GM18502 (cell line): ENCODE measurements around the gene RAVER2.

Experiments used
- ATAC-seq: cut with Tn5 transposase; IDR thresholded peaks from one replicate; pipeline ENCODE4 v1.9.1; 2021; ENCODE audit warnings: mild to moderate bottlenecking; ENCODE audit not compliant: unreplicated experiment, poor library complexity

RAVER2 gene

DNA sequence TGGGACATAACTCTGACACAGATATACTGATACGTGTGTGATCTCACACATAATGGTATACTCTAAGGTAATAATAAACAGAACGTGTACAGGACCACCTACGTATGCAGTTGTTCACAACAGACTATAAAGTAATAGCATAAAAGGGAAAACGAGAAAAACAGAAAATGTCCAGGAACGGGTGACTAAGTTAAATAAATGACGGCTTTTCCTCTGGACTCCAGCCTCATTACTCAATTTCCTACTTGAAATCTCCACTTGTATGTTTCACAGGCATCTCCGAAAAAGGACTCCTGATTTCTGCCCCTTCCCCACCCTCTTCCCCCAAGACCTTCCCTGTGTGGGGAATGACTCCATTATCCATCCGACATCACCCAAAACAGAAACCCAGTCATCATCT, 126.4 kb downstream of the RAVER2 start:
- no peak for ATAC-seq

DNA sequence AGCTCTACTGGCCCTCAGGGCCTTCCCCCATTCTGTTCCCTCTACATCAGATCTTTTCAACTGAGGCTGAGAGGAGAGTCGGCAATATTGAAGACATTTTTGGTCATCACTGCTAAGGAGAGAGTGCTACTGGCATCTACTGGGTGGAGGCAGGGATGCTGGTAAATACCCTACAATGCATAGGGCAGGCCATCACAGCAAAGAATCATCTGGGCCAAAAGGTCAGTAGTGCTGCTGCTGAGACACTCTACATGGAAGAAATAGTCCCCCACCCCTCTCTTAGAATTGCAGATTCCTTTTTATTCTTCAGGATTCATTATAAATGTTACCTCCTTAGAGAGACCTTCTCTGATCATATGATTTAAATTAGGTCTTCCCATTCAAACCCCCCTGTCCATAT, 127.2 kb downstream of the RAVER2 start:
- no peak for ATAC-seq

DNA sequence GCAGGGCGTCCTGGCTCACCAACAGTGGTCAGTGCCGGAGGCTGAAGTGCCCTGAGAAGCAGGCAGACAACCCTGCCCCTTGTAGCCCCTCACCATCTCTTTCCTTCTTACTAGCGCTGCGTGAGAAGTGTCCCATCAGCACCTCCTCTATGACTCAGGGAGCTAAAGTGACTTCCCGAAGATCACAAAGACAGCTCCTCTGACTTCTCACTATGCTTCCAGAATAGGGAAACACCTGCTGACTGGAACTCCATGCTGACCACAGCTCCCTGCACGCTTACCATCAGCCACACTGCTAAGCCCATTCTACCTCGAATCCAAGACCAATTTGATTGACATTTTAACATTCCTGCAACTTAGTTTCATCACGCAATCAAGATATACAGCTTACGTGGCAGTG, 128.7 kb downstream of the RAVER2 start:
- no peak for ATAC-seq

DNA sequence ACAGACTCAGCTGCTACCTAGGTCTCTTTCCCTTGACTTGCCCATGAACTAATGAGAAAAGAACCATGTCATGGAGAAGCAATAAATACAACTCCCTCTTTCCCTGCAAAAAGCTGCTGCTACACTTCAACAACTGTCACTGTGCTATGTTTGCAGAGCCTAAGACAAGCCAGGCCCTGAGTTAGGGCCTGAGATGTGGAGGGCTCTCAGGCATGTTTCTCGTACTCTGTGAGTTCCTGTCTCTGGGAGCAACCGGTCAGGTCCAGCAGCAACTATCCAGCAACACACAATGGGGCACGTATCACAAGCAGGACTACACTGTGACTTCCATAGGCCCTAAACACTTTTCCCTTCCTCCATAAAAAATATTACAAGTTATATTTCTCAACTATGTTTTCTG, 129.8 kb downstream of the RAVER2 start:
- no peak for ATAC-seq

DNA sequence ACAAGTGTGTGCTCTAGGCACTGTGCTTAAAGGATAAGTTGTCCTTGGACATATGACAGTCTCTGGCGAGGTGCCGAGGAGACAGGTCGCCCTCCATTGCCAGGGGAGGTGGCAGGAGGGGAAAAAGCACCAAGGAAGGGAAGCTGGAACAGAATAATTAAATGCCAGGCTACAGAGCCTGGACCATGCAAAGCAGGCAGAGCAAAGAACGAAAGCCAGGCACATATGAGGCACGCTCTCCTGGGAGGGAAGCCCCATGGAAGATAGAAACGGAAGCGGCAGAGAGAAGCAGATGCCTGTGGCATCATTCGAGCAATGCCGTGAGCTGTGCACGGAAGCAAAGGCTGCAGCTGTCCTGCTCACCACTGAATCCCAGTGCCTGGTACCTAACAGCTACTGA, 130.2 kb downstream of the RAVER2 start:
- ATAC-seq = no peak

DNA sequence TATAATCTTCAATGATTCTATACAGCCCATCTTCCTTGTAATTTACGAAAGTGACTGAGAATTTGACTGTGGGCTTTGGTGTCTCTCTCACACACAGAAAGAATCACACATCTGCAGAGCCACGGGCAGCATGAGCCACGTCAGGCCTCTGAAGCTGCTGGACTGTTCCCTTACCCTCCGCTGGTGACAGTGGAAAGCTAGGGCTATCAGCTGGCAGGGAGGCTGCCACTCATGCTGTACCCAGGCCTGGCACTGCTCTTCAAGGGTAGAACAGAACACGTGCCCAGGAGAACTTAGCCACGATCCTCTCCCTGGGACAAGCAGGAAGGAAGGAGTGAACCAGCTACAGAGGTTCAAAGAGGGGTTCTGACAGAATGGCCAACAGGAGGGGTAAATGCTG, 130.7 kb downstream of the RAVER2 start:
- ATAC-seq = no peak

DNA sequence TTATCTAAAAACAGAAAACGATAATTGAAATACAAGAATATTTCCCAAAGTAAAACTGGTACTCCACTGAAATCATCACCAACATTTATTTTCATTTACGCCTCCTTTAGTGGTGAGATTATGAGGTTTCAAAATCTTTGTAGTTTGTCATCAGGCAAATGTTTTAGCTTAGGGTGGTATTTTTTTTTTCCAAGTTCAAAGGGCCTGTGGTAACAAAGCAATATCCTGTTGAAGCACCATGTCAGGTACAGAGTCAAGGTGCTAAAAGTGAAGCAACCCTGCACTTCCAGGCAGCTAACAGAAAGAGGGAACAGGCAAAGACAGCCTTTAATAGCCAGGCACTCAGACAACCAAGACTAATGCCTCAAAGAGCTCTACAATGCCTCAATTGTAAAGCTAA, 132.3 kb downstream of the RAVER2 start:
- ATAC-seq = no peak

DNA sequence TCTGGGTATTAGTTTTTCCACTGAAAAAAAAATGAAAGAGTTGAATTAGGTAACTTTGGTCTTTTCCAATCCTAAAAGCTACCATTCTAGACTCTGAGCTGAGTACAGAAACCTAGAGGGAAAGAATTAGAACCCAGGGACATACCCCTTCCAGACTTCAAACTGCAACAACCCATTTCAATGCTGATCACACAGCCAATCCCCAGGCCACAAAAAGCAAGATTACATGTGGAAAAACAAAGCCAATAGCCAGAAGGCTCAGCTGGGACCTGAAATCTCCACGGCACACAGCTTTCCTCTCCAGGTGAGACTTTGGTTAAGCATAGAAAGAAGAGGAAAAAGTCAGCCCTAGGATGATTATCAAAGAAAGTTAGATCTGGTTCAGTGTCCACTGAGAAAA, 132.7 kb downstream of the RAVER2 start:
- ATAC-seq = no peak

DNA sequence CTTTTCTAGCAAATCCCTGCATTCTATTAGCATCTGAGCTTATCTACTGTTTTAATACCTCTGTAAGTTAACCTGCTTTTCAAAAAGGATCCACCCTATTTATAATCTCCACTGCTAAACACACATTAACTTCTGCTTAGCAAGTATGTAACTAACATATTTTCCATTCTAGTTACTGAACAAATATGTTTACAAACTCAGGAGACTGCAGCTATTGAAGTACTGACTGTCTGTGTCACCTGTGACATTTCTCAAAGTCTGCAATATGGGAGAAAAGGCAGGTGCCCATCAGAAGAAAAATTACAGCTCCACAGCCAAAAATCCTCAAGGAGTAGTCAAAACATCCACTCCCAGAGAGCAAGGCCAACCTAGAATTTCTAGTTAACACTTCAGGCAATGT, 133.2 kb downstream of the RAVER2 start:
- ATAC-seq = no peak

DNA sequence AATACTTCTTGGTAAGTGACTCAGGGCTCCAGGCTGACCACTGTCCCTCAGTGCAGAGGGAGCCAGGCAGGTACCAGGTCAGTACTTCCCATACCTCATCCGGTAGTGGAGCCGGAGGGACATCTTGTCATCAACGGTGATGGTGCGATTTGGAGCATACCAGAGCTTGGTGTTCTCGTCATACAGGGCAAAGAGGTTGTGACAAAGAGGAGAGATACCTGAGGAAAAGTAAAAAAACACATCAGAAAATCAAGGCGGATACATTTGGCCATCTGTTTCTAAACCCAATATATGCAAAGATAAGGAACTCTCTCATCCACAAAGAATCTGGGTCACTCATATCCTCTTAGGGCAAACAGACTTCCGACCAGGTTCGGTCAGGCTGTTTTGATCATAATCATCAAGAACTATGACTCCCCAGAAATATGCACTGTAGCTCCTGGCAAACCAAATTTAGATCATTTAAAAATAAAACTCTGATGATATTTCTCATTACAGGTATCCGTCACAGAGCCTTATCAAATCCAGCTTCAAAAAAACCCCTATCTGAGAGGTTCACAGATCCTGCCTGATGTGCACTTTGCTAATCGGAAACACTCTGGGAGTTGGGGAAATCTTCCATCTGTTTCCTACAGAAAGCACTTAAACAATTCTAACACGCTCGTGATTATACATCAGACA, 134.2 kb downstream of the RAVER2 start:
- no peak for ATAC-seq

DNA sequence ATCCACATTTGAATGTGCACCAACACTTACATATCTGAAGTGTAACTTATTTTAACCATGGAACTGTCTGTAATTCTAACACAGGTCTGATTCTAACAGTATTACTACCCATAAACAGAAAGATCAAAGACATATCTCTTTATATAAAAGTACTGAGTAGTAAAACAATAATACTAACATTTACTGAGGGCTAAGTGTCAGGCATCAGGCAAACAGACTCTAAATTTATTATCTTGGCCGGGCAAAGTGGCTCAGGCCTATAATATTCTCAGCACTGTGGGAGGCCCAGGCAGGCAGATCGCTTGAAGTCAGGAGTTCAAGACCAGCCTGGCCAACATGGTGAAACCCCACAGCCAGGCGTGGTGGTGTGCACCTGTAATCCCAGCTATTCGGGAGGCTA, 135.6 kb downstream of the RAVER2 start:
- ATAC-seq = no peak

DNA sequence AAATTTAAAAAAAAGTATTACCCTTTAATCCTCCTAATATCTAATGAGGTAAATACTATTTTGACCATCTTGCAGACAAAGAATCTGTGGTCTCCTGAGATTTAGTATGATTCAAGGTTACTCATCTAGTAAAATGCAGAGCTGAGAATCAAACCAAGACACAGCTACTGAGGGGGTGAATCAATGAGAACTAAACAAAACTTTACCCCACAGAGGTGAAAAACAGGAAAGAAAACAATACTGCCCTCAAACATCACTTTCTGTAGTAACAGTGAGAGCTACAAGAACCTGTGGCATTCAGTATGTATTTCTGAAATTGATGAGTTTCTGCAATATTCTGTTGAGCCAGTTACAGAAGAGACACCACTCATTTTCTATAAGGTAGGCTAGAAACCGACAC, 136.4 kb downstream of the RAVER2 start:
- no peak for ATAC-seq
